Endothelial cell of umbilical vein (primary cell): ENCODE results near the gene EPHA4.

Experiments used
- CTCF ChIP-seq, 2 donors: IDR thresholded peaks; 1 replicate in 1 of 2; 2 replicates in 1 of 2; pipeline ENCODE4 v1.5.1; 2011; ENCODE audit warnings: low read length in 2 of 2, mild to moderate bottlenecking in 2 of 2, moderate library complexity in 2 of 2, control low read depth in 1 of 2, inconsistent platforms in 1 of 2, low read depth in 1 of 2; ENCODE audit not compliant: insufficient read depth in 1 of 2; ENCODE audit errors: extremely low read depth in 1 of 2
- MYC ChIP-seq: IDR thresholded peaks from one replicate; pipeline ENCODE4 v1.6.1; 2011; ENCODE audit warnings: mild to moderate bottlenecking, low read depth, low read length
- POLR2A ChIP-seq: IDR thresholded peaks from 2 replicates; pipeline ENCODE4 v1.6.1; 2012; ENCODE audit warnings: low read depth, mild to moderate bottlenecking, control low read depth, low read length

DNA sequence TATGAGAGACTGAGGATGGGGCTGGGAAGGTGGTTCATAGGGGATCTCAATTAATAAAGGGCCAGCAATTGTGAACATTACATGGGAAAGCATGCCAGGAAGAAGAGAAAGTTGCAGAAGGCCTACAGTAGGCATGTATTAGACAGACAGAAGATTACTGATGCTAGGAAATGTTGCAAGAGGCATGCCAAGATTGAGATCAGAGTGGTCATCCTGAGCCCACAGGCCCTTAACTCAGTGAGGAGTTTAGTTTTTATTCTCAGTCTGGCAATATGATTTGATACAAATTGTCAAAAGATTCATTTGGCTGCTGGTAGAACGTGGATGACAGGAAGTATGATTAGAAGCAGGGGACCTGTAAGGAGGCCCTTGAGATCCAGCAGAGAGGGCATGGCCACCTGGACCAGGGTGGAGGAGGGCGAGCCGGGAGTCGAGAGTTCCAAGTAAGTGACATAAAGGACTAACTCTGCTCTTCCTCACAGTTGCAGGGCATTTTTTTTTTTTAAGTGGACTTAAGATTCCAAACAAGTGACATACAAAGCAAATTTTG lies 54.9 kb downstream of the EPHA4 start:
- no peak for TF ChIP-seq POLR2A
- no peak for TF ChIP-seq CTCF (IDR thresholded peaks at IDR 0.05; ENCODE audit: extremely low read depth in 1 of 2, insufficient read depth in 1 of 2, low read depth in 1 of 2, low read length in 2 of 2)
- TF ChIP-seq MYC = no peak
